Limb (tissue), 2 donors: ENCODE measurements around the gene L3MBTL4.
"Not testable (repeated sequence)": the region's sequence is repeated elsewhere in the genome, so short reads cannot be mapped to it uniquely, and the experiment has no call there.

ENCODE experiments used
- DNase-seq, 2 donors: peaks; one replicate each; pipeline ENCODE4 v3.0.0-alpha.2; 2016; ENCODE audit errors: extremely low spot score in 2 of 2

L3MBTL4 gene

GRCh38 chr18:6311456-6312215 lies 103.1 kb downstream of the L3MBTL4 start:
- no peak for DNase-seq

GRCh38 chr18:6310714-6311113 lies 104.0 kb downstream of the L3MBTL4 start:
- DNase-seq, result no peak

- no peak for DNase-seq
Observed at GRCh38 chr18:6297875-6298274, 116.8 kb downstream of the L3MBTL4 start.

GRCh38 chr18:6294148-6294784 lies 120.4 kb downstream of the L3MBTL4 start:
- DNase-seq, result no peak

GRCh38 chr18:6289843-6290242 lies 124.9 kb downstream of the L3MBTL4 start:
- DNase-seq, result no peak

- no peak for DNase-seq
Observed at GRCh38 chr18:6286585-6286984, 128.1 kb downstream of the L3MBTL4 start.

- no peak for DNase-seq
Observed at GRCh38 chr18:6284761-6285160, 129.9 kb downstream of the L3MBTL4 start.

GRCh38 chr18:6284300-6284699 lies 130.4 kb downstream of the L3MBTL4 start:
- no peak for DNase-seq

- DNase-seq, result no peak
Observed at GRCh38 chr18:6281874-6282273, 132.8 kb downstream of the L3MBTL4 start.

GRCh38 chr18:6280211-6280743 lies 134.4 kb downstream of the L3MBTL4 start:
- no peak for DNase-seq

GRCh38 chr18:6279308-6279707 lies 135.4 kb downstream of the L3MBTL4 start:
- DNase-seq, result no peak

- DNase-seq, result no peak
Observed at GRCh38 chr18:6273423-6273822, 141.3 kb downstream of the L3MBTL4 start.

GRCh38 chr18:6272144-6272543 lies 142.6 kb downstream of the L3MBTL4 start:
- DNase-seq, result not testable (repeated sequence)

- DNase-seq, result no peak
Observed at GRCh38 chr18:6271585-6271984, 143.1 kb downstream of the L3MBTL4 start.

- no peak for DNase-seq
Observed at GRCh38 chr18:6270771-6271216, 143.9 kb downstream of the L3MBTL4 start.

- DNase-seq, result no peak
Observed at GRCh38 chr18:6269660-6270332, 144.9 kb downstream of the L3MBTL4 start.

- DNase-seq, result no peak
Observed at GRCh38 chr18:6266212-6266611, 148.5 kb downstream of the L3MBTL4 start.

- DNase-seq, result no peak
Observed at GRCh38 chr18:6261938-6262337, 152.8 kb downstream of the L3MBTL4 start.

GRCh38 chr18:6259324-6259723 lies 155.4 kb downstream of the L3MBTL4 start:
- not testable (repeated sequence) for DNase-seq

- DNase-seq, result no peak
Observed at GRCh38 chr18:6257950-6258349, 156.8 kb downstream of the L3MBTL4 start.

- DNase-seq, result no peak
Observed at GRCh38 chr18:6256521-6256920, 158.2 kb downstream of the L3MBTL4 start.

GRCh38 chr18:6255886-6256285 lies 158.8 kb downstream of the L3MBTL4 start:
- DNase-seq, result no peak
